OCI-LY1 (cell line): Measurements from ENCODE around the gene CHST12.

Experiments used
- H2AFZ ChIP-seq: fragments of 200-600 bp; sonication (generic), shearing (Covaris generic); 2 replicates; pipeline ENCODE4 v1.6.0; 2014; ENCODE audit warnings: antibody characterized with exemption, mild to moderate bottlenecking, low read length
- H3F3A ChIP-seq: fragments of 200-600 bp; sonication (generic), shearing (Covaris generic); 2 replicates; pipeline ENCODE4 v1.6.0; 2014; ENCODE audit warnings: mild to moderate bottlenecking, antibody characterized with exemption, low read length, moderate library complexity; ENCODE audit not compliant: insufficient read depth
- H3K27ac ChIP-seq: fragments of 200-600 bp; sonication (generic); 2 replicates; pipeline ENCODE4 v1.5.1; 2014; ENCODE audit warnings: low read length, mixed run types, mild to moderate bottlenecking, low read depth; ENCODE audit not compliant: poor library complexity, severe bottlenecking
- H3K27me3 ChIP-seq: fragments of 200-600 bp; sonication (generic); 2 replicates; pipeline ENCODE4 v1.6.0; 2014; ENCODE audit warnings: antibody characterized with exemption, mild to moderate bottlenecking, low read length, moderate library complexity; ENCODE audit not compliant: insufficient read depth
- H3K36me3 ChIP-seq: fragments of 200-600 bp; sonication (generic); 2 replicates; pipeline ENCODE4 v1.6.1; 2014; ENCODE audit warnings: mild to moderate bottlenecking, antibody characterized with exemption, low read length, moderate library complexity, mixed read lengths; ENCODE audit not compliant: insufficient read depth
- H3K4me1 ChIP-seq: fragments of 200-600 bp; sonication (generic); 2 replicates; pipeline ENCODE4 v1.5.1; 2014; ENCODE audit warnings: mild to moderate bottlenecking, low read length, moderate library complexity; ENCODE audit not compliant: insufficient read depth, severe bottlenecking
- H3K4me2 ChIP-seq: fragments of 200-600 bp; sonication (generic), shearing (Covaris generic); 2 replicates; pipeline ENCODE4 v1.6.1; 2014; ENCODE audit warnings: low read length
- H3K4me3 ChIP-seq: fragments of 200-600 bp; sonication (generic); 2 replicates; pipeline ENCODE4 v1.5.1; 2014; ENCODE audit warnings: low read length, low read depth, mild to moderate bottlenecking, mixed read lengths; ENCODE audit not compliant: poor library complexity, severe bottlenecking
- H3K79me2 ChIP-seq: fragments of 200-600 bp; shearing (Covaris generic); 2 replicates; pipeline ENCODE4 v1.6.1; 2016; ENCODE audit warnings: mixed run types, low read length, mixed read lengths; ENCODE audit not compliant: insufficient read depth
- H3K9ac ChIP-seq: fragments of 200-600 bp; sonication (generic), shearing (Covaris generic); 2 replicates; pipeline ENCODE4 v1.6.1; 2014; ENCODE audit warnings: mild to moderate bottlenecking, low read length, mixed read lengths
- H3K9me2 ChIP-seq: fragments of 200-600 bp; sonication (generic), shearing (Covaris generic); 2 replicates; pipeline ENCODE4 v1.6.1; 2014; ENCODE audit warnings: low read depth, mild to moderate bottlenecking, low read length, mixed read lengths
- H3K9me3 ChIP-seq: fragments of 200-600 bp; shearing (Covaris generic); 2 replicates; pipeline ENCODE4 v1.6.1; 2014; ENCODE audit warnings: low read length, mixed read lengths
- H4K20me1 ChIP-seq: fragments of 200-600 bp; sonication (generic), shearing (Covaris generic); 2 replicates; pipeline ENCODE4 v1.6.0; 2016; ENCODE audit warnings: mild to moderate bottlenecking, low read length; ENCODE audit not compliant: insufficient read depth
- CTCF ChIP-seq: fragments of 200-600 bp; sonication (generic), shearing (Covaris generic); IDR thresholded peaks from 2 replicates; pipeline ENCODE4 v1.5.1; 2017; ENCODE audit warnings: mild to moderate bottlenecking, antibody characterized with exemption, low read length, moderate library complexity, mixed read lengths
- EZH2 ChIP-seq: fragments of 200-600 bp; sonication (generic), shearing (Covaris generic); IDR thresholded peaks from 2 replicates; pipeline ENCODE4 v1.8.0; 2017; ENCODE audit warnings: borderline replicate concordance, mixed run types, mild to moderate bottlenecking, antibody characterized with exemption, low read length, moderate library complexity, mixed read lengths

CHST12 gene

GRCh38 chr7:2474813-2475677, 71.6 kb downstream of the CHST12 start:
- no peaks in the 10 kb centered on the region for H3K9me3 ChIP-seq
- H2AFZ ChIP-seq = no peak overlapping the region
- no peak overlapping the region for H3K4me3 ChIP-seq
- H3K27ac ChIP-seq = no peak overlapping the region
- H3K27me3 ChIP-seq = peaks cover 6% of the 10 kb centered on the region; the same call in 1 of the 2 replicates
- H3K4me2 ChIP-seq = no peak overlapping the region
- no peaks in the 10 kb centered on the region for H3K36me3 ChIP-seq
- no peak overlapping the region for H3K9ac ChIP-seq
- H3K4me1 ChIP-seq = no peaks in the 10 kb centered on the region
- TF ChIP-seq CTCF (no peak), EZH2 (no peak)
- no peaks in the 10 kb centered on the region for H3F3A ChIP-seq
- H3K9me2 ChIP-seq = no peaks in the 10 kb centered on the region
- H4K20me1 ChIP-seq = no peaks in the 10 kb centered on the region
- H3K79me2 ChIP-seq = no peaks in the 10 kb centered on the region

- no peak for TF ChIP-seq CTCF
- no peak for TF ChIP-seq EZH2
- Histone ChIP-seq H3K9me2 (no peaks in the 10 kb centered on the region), H3K4me3 (no peak overlapping the region), H3K27ac (no peak overlapping the region), H2AFZ (no peak overlapping the region), H3K79me2 (no peaks in the 10 kb centered on the region), H3F3A (no peaks in the 10 kb centered on the region), H3K9ac (no peak overlapping the region), H3K4me1 (no peaks in the 10 kb centered on the region), H4K20me1 (no peaks in the 10 kb centered on the region), H3K27me3 (peaks cover 6% of the 10 kb centered on the region), H3K4me2 (no peak overlapping the region), H3K36me3 (no peaks in the 10 kb centered on the region), H3K9me3 (no peaks in the 10 kb centered on the region)
These were observed 72.2 kb downstream of the CHST12 start for GRCh38 chr7:2475678-2476015.

- no peaks in the 10 kb centered on the region for H3K9me3 ChIP-seq
These were observed 72.9 kb downstream of the CHST12 start, which contains the start of gene GRIFIN for GRCh38 chr7:2476298-2476697. Gene GRIFIN, minus strand, starts transcription at chr7:2476398. Its CDS starts 15 bp downstream, at chr7:2476383.

More at GRCh38 chr7:2476298-2476697, 72.9 kb downstream of the CHST12 start, which contains the start of gene GRIFIN:
- no peak within 1 kb of the TSS for H3K4me3 ChIP-seq
- no peaks in the 10 kb centered on the region for H3K9me2 ChIP-seq
- no peaks in the 10 kb centered on the region for H3K4me1 ChIP-seq
- no peak within 1 kb of the TSS for H2AFZ ChIP-seq
- H3F3A ChIP-seq = no peaks in the 10 kb centered on the region
- no peak within 1 kb of the TSS for H3K9ac ChIP-seq
- H3K79me2 ChIP-seq = no peaks in the 10 kb centered on the region
- H3K27me3 ChIP-seq = peaks cover 6% of the 10 kb centered on the region
- no peaks in the 10 kb centered on the region for H3K36me3 ChIP-seq
- TF ChIP-seq EZH2 (no peak), CTCF (no peak)
- H3K4me2 ChIP-seq = no peak within 1 kb of the TSS
- no peaks in the 10 kb centered on the region for H4K20me1 ChIP-seq
- H3K27ac ChIP-seq = no peak within 1 kb of the TSS
